Measurements from ENCODE around the gene NIN.

The NIN gene, protein sequence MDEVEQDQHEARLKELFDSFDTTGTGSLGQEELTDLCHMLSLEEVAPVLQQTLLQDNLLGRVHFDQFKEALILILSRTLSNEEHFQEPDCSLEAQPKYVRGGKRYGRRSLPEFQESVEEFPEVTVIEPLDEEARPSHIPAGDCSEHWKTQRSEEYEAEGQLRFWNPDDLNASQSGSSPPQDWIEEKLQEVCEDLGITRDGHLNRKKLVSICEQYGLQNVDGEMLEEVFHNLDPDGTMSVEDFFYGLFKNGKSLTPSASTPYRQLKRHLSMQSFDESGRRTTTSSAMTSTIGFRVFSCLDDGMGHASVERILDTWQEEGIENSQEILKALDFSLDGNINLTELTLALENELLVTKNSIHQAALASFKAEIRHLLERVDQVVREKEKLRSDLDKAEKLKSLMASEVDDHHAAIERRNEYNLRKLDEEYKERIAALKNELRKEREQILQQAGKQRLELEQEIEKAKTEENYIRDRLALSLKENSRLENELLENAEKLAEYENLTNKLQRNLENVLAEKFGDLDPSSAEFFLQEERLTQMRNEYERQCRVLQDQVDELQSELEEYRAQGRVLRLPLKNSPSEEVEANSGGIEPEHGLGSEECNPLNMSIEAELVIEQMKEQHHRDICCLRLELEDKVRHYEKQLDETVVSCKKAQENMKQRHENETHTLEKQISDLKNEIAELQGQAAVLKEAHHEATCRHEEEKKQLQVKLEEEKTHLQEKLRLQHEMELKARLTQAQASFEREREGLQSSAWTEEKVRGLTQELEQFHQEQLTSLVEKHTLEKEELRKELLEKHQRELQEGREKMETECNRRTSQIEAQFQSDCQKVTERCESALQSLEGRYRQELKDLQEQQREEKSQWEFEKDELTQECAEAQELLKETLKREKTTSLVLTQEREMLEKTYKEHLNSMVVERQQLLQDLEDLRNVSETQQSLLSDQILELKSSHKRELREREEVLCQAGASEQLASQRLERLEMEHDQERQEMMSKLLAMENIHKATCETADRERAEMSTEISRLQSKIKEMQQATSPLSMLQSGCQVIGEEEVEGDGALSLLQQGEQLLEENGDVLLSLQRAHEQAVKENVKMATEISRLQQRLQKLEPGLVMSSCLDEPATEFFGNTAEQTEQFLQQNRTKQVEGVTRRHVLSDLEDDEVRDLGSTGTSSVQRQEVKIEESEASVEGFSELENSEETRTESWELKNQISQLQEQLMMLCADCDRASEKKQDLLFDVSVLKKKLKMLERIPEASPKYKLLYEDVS (N-terminal part only)

DNA sequence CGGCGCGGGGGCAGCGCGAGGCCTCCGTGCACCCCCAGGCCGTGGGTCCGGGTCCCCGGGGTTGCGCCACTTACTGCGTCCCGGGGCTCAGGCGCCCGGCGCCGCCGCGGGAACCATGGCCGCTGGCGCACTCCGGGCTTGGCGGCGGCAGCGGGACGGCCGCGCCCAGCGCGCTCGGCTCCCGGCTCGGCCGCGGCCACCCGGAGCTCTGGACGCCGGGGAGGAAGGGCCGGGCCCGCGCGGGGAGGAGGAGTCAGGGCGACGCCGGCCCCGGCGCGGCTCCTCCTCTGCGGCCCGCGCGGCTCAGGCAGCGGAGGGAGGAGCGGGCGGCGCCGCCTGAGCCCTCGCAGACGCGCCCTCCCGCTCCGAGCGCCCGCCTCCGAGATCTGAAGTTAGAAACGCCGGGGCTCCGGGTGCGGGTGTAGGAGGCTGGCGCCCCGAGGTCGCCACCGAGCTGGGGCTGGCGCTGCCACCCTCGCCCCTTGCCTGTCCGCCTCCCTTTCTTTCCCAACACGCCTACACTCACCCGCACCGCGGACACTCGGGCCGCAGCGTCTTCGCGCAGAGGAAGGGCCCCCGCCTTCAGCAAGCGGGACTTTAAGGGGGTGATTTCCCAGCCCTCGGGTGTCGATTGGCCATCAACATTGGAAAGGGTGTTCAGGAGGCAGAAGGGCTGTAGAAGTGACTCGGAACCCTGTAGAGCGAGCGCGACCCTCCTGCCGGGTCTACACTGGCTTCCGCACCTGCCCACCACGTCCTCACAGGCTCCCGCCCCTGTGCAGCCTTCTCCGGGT is at the start of gene NIN:
NIN (minus strand) TSS at position 231 of the 794 bp plus-strand sequence. CDS start 9,106 bp downstream, outside the sequence.
- peak within 1 kb of the TSS; percentile 41 for H3K27ac ChIP-seq
- no peak for DNase-seq (ENCODE audit: low read depth, low spot score)

DNA sequence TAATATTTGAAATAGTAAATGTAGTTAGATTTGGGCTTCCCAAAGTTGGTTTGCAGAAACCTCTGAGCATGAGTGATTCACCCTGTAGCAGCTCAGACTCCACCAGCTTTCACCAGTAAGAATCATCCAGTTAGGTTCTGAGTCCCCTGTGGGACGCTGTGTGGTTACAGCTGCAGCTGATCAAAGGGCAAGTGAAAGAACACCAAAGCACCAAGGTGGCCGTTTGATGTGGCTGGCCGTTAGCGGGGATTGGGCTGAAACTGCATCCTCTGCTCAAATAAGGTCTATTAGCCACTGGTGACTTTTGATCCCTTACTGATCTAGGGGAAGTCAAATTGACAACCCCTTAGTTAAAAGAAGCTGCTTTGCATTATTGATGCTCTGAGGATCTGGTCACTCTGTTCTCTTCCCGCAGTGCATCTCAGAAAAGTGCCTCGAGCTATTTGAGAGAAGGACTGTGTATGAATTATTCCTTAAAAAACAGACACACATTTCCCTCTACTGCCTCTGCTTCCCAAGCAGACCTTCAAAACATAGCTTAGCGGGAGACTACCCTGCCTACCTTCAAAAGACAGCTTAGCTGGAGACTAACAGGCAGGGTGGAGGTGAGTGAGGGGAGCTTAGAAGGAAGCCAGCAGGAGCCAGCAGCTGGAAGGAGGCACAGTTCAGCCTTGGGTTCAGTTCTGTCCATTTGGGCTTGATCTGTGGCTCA is 44.6 kb upstream of the NIN start:
- no peak for DNase-seq (ENCODE audit: low read depth, low spot score)
- H3K27ac ChIP-seq, result no peak overlapping the region

GRCh38 chr14:50874757-50875156 is 43.8 kb upstream of the NIN start:
- no peak overlapping the region for H3K27ac ChIP-seq
- DNase-seq (ENCODE audit: low read depth, low spot score), result no peak

DNA sequence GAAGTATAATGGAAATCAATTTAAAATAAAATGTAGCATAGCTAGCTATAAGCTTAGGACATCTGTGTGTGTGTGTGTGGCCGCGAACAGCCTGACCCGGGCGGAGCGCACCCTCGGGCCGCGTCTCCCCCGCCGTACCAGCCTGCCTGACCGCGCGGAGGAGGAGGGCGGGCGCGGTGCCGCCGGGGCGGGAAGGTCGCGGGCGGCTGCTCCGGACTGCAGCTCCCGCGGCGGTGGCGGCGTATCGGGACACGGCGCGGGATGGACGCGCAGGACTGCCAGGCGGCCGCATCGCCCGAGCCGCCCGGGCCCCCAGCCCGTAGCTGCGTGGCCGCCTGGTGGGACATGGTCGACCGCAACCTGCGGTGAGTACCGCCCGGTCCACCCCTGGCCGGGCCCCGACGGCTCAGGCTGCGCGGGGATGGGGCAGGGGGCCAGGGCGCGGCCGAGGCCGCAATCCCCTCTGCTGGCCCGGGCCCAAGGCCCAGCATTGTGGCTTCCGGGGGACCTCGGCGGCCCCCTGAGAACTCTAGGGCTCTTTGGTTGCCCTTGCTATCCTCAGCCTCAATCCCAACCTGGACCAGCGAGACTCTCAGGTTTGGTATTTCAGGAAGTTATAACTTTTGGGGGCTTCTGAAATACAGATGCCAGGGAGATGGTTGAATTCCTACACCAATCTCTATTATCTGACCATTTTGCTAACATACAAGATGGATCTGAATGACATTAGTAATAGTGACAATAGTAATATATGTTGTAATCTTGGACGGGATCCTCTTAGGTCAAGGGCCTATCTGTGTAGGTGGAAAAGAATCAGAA is 41.2 kb upstream of the NIN start, which contains the start of gene ABHD12B:
ABHD12B (plus strand) TSS at position 140 of the 819 bp plus-strand sequence; CDS start at position 262, 122 bp downstream.
- H3K27ac ChIP-seq, result no peak within 1 kb of the TSS
- DNase-seq (ENCODE audit: low read depth, low spot score), result no peak

DNA sequence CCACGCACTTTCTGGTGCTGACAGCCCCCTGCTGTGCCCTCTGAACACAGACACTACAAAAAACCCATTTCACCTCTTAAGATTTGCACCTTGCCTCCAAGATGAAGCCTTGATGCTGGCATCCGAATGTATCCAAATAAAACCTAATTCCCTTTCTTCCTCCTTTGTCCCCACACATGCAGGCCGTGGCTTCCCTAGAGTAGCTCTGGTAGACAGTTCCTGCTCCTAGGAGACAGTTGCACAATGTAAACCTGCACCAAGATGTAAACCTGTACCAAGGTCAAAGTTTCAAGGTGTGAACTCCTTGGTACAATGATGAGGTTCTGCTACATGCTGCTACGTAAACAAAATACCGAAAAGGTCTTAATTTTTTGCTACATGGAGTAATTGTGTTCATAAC is 40.3 kb upstream of the NIN start:
- no peak for DNase-seq (ENCODE audit: low read depth, low spot score)
- H3K27ac ChIP-seq, result no peak overlapping the region

DNA sequence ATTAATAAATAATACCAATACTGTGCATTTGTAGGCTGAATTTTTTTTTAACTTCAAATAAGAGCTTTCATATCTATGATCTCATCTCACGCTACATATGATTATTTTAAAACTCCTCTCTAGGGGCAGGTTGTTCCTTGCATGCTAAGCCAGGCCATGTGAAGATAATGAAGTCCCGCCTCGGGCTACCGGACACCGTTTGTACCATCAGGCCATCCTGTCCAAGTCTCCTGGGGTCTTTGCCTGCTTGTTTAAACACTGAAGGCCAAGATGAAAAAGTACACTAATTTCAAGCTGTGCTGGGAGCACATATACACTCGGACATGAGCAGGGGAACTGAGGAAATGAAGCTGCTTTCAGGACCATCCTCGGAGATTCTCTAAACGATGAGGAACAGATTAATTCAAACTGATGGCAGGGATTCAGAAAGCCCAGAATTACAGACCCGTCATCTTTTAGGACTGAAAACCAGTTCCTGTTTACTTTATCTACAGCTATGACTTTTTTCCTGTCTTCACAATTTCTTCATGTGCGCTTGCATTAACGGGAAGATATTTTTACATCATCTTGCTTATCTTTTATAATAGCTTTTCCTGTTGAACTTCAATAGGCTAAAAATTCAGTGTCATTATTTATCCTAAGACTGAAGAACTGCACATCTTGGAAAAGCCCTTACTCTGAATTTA is 34.6 kb upstream of the NIN start:
- DNase-seq (ENCODE audit: low read depth, low spot score), result no peak
- H3K27ac ChIP-seq, result no peak overlapping the region

GRCh38 chr14:50864946-50865345 is 34.0 kb upstream of the NIN start:
- DNase-seq (ENCODE audit: low read depth, low spot score), result no peak
- H3K27ac ChIP-seq, result no peak overlapping the region

DNA sequence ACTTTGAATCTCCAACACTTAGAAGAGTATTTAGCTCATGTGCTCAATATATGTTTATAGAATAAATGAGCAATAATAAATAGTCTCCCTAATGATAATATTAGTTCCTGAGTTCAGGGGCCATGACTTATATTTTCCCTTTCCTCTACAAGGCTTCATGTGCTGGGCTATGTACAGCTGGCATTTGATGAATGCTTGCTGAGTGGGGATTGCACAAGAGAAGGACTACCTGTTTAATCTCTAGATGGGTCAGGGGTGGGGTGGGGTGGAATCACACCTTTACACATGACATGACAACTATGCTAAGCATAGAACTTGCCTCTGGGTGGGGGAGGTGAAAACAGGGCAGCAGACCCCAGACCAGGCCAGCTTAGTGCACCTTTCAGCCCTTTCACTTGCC is 33.3 kb upstream of the NIN start:
- no peak for DNase-seq (ENCODE audit: low read depth, low spot score)
- H3K27ac ChIP-seq, result no peak overlapping the region

- DNase-seq (ENCODE audit: low read depth, low spot score), result no peak
- no peak overlapping the region for H3K27ac ChIP-seq
Measured at GRCh38 chr14:50862036-50862570, 31.1 kb upstream of the NIN start.

DNA sequence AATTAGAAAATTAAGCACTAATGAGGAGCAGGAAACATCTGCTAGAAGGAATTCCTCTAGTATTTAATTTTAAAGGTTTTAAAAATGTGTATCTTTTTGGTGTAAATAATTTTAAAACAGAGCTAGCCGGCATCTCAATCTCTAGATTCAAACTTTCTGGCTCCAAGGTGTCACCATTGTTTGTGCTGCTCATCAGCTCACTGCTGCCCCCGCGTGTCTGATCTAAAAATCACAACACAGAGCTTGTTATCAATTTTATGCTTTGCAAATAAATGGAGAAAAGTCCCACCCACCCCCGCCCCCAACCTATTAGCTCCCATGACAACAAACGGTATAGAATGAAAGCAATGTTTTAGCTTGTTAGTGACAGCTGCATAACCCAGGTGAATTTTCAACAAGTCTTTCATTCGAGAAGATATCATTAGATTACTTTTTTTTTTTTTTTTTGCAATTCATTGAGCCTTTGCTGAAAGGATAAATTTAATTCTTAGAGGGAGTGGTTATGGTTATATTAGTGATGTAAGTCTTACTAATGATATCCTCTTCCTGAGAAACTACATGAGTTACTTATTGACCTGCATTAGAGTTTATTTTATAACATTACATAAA is 29.6 kb upstream of the NIN start:
- H3K27ac ChIP-seq, result no peak overlapping the region
- DNase-seq (ENCODE audit: low read depth, low spot score), result no peak

- no peak for DNase-seq (ENCODE audit: low read depth, low spot score)
- H3K27ac ChIP-seq, result no peak overlapping the region
Measured at GRCh38 chr14:50859296-50859624, 28.3 kb upstream of the NIN start.

DNA sequence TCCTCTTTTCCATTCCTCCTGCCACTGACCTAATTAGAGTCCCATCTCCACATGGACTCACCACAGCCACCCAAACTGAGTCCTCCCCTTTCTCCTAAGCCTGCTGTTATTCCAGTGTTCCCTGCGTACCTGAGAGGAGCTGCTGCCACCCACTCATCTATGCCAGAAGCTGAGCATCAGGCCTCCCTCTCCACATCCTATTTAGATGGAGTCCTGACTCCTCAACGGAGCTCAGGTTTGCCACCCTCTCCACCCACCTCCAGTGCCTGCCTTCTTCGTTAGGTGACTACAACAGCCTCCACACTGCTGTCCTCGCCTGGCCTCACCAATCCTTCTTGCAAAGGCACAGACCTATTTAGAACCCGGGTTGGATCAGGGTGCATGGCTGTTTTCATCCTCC is 25.7 kb upstream of the NIN start:
- H3K27ac ChIP-seq, result no peak overlapping the region
- DNase-seq (ENCODE audit: low read depth, low spot score), result no peak

GRCh38 chr14:50855558-50855957 is 24.6 kb upstream of the NIN start:
- no peak overlapping the region for H3K27ac ChIP-seq
- no peak for DNase-seq (ENCODE audit: low read depth, low spot score)

- H3K27ac ChIP-seq, result no peak overlapping the region
- DNase-seq (ENCODE audit: low read depth, low spot score), result no peak
Measured at GRCh38 chr14:50854521-50854920, 23.6 kb upstream of the NIN start.

- H3K27ac ChIP-seq, result no peak overlapping the region
Measured at GRCh38 chr14:50853891-50854290, 22.9 kb upstream of the NIN start.

GRCh38 chr14:50846226-50846880 is 15.4 kb upstream of the NIN start:
- DNase-seq (ENCODE audit: low read depth, low spot score), result no peak
- H3K27ac ChIP-seq, result no peak overlapping the region

More at GRCh38 chr14:50853891-50854290, 22.9 kb upstream of the NIN start:
- no peak for DNase-seq (ENCODE audit: low read depth, low spot score)

GRCh38 chr14:50845166-50845565 is 14.2 kb upstream of the NIN start:
- DNase-seq (ENCODE audit: low read depth, low spot score), result no peak
- no peak overlapping the region for H3K27ac ChIP-seq

Data from epithelial cell of prostate (primary cell).